DMS 273 (cell line): ENCODE data around the gene NSD1.
"Not testable (repeated sequence)": the region's sequence is repeated elsewhere in the genome, so short reads cannot be mapped to it uniquely, and the experiment has no call there.

Experiments
- DNase-seq: peaks from one replicate; lab custom pipeline; 2025; ENCODE audit not compliant: unreplicated experiment; lab: John Stamatoyannopoulos, UW

The NSD1 gene

DNA sequence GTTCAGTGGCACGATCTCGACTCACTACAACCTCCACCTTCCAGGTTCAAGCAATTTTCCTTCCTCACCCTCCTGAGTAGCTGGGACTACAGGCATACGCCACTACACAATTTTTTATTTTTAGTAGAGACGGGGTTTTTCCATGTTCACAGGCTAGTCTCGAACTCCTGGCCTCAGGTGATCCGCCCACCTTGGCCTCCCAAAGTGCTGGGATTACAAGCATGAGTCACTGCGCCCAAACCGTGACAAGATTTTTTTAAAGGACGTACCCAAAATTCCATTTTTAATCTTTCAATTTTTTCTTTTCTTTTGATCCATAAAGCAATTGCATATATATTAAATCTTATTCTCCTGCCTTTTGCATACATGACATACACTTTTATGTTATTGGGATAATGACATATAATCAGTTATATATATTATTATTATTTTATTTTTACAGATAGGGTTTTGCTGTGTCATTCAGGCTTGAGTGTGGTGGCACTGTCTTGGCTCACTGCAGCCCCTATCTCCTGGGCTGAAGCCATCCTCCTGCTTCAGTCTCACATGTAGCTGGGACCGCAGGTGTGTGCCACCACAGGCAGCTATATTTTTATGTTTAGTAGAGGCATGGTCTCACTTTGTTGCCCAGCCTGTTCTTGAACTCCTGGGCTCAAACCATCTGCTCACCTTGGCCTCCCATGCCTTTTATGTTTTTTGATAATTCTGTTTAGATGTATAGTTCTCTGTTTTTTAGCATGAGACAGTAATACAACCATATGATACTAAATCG, 98.1 kb downstream of the NSD1 start:
- no peak for DNase-seq

DNA sequence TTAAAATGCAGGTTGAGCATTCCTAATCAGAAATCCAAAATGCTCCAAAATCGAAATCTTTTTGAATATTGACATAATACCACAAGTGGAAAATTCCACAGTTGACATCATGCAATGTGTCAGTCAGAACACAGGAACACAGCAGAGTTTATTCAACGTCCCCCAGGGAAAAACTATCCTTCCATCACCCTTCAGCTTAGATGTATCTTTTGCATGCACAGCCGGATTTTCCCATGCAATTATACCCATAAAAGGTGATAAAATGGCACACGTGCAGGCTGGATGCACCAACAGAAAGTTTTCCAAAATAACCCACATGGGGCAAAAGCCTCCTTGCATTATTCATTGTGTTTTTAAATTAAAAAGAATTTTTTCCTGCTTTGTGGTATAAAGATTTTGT, 98.8 kb downstream of the NSD1 start:
- DNase-seq: peak; percentile 57

DNA sequence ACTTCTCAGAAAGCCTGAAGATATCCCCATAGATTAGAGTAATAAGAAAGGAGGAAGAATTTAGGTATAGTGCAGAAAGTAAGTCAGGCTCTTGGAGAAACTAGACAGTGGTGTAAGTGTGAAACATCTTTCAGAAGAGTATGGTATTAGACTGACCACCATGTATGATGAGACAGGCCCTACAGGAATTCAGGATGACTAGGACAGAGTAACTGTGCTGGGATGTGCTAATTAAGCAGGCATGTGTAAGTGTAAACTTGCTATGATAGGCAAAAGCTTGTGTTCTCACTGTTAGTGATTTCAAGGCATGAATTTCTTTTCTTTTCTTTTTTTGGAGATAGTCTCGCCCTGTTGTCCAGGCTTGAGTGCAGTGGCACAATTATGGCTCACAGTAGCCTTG, 99.2 kb downstream of the NSD1 start:
- no peak for DNase-seq

DNA sequence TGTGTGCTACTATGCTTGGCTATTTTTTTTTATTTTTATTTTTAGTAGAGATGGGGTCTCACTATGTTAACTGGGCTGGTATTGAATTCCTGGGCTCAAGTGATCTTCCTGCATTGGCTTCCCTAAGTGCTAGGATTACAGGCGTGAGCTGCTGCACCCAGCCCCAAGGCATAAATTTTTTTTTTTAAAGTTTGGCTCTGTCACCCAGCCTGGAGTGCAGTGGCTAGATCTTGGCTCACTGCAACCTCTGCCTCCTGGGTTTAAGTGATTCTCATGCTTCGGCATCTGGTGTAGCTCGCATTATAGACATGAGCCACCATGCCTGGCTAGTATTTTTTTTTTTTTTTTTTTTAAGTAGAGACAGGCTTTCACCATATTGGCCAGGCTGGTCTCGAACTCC, 99.6 kb downstream of the NSD1 start:
- peak; percentile 15 for DNase-seq

DNA sequence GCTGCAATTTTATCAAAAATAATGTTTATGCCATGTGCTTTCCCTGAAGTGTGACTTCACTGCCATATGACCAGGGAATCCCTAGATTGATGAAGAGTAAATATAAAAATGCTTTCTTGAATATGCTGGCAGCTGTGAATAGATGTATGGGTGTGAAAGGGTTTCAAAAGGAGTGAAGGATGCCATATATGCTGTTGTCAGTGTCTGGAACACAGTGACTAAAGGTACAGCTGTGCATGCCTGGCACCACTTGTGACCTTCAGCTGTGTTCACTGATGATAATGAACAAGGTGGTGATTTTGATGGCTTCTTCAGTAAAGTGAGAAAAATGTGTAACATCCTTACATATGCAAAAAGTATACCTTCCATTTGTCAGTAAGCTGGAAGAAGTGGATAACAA, 100.2 kb downstream of the NSD1 start:
- DNase-seq: no peak

DNA sequence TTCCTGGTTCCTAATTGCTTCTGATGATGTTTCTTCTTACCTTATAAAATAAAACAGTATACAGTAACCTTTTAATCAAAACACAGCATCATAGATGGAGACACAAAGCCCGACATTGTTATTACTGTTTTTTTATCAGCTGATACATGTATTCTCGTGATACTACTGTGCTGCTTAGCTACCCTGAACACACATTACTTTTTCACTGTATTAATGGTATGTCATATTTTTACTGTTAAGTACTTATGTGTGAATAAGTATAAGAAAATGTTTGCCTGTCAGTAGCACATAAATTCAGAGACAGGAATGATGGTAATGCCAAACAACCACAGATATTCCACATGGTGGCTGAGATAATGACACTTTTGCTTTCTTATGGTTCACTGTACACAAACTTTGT, 101.3 kb downstream of the NSD1 start:
- no peak for DNase-seq

DNA sequence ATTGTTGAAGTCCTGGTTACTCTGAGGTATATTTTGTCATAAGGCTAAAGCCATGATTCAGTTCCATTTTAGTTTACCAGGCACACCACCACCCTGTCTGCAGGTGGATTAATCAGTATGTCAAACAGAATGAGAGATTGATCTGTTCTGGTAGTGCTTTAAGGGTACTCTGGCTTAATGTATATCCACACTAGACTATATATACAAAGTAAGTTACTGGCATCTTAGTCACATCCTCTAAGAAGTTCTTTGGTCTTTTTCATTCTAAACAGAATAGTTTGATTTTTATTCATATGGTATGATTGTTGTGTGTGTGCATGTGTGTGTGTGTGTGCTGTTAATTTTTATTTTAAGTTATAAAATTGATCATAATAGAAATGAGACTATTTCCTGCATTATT, 108.2 kb downstream of the NSD1 start:
- no peak for DNase-seq

DNA sequence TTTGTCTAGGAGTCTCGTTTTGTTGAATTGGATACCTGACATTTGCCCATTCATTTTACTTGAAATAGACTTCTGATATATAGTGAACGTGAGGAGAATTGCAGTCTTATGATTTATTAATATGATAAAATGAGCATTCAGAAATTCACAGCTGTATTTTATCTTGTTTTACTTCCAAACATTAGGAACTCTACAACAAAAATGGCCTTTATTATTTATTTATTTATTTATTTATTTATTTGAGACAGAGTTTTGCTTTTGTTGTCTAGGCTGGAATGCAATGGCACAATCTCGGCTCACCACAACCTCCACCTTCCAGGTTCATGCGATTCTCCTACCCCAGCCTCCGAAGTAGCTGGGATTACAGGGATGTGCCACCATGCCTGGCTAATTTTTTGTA, 108.7 kb downstream of the NSD1 start:
- no peak for DNase-seq

DNA sequence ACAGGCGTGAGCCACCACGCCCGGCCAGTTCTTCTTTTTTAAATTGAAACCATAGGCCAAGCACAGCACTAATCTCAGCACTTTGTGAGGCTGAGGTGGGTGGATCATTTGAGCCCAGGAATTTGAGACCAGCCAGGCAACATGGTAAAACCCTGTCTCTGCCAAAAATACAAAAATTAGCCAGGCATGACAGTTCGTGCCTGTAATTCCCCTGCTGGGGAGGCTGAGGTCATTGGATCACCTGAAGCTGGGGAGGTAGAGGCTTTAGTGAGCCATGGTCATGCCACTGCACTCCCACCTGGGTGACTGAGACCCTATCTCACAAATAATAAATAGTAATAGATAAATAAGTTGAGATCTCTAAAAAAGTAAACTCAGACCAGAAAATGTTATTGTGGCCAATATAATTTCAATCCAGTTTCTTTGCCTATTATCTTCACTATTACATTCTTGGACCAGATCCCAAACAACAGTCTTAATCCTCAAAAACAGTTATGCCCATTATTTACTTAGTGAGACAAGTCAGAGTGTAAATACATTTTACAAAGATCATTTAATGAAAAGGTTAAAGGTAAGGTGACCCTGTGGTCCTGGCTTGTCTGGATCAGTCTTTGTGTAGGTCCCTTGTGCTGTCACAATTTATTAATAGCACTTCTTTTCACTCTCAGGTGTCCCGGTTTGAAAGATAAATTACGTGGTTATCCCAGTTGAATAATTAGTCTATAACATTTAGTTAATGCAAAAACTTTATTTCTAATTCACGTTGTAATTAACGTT, 116.4 kb downstream of the NSD1 start:
- no peak for DNase-seq

DNA sequence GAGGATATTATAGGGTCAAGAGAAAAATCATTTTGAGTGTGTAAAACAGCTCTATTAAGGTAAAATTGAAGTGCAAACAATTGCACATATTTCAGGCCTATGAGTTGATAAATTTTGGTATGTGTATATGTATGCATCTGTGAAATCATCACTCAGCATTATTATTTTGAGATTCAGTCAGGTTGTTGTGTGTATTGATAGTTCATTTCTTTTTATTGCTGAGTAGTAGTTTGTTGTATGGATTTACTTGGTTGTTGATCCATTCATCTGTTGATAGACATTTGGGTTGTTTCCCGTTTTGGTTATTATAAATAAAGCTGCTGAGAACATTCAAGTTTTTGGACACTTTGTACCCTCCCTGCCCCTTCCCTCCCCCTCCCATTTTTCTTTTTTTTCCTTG, 119.7 kb downstream of the NSD1 start:
- DNase-seq: no peak

DNA sequence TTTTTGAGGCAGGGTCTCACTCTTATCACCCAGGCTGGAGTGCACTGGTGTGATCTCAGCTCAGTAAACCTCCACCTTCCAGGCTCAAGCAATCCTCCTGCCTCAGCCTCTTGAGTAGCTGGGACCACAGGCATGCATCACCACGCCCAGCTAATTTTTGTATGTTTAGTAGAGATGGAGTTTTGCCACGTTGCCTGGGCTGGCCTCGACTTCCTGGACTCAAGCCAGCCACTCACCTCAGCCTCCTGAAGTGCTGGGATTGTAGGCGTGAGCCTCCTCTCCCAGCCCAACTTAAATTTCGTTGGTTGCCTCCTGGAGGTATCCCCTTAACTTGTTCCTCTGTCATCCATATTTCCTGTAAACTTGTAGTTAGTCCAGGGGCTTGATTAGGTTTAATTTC, 122.7 kb downstream of the NSD1 start:
- DNase-seq: no peak

DNA sequence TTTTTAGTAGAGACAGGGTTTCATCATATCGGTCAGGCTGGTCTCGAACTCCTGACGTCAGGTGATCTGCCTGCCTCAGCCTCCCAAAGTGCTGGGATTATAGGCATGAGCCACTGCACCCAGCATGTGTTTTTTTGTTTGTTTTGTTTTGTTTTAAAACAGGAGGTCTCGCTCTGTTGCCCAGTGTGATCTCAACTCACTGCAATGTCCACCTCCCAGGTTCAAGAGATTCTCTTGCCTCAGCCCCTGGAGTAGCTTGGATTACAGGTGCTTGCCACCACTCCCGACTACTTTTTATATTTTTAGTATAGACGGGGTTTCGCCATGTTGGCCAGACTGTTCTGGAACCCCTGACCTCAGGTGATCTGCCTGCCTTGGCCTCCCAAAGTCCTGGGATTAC, 125.1 kb downstream of the NSD1 start:
- not testable (repeated sequence) for DNase-seq

DNA sequence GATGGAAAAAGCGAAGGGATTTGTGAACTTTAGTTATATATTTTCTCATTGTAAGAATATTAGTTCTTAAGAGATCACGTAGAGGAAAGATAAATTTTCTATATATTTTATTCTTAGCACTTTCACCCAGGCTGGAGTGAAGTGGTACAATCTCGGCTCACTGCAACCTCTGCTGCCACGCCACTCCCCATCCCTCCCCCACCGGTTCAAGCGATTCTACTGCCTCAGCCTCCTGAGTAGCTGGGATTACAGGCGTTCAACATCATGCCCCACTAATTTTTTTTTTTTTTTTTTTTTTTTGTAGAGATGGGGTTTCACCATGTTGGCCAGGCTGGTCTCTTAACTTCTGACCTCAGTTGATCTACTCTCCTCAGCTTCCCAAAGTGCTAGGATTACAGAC, 127.4 kb downstream of the NSD1 start:
- no peak for DNase-seq

DNA sequence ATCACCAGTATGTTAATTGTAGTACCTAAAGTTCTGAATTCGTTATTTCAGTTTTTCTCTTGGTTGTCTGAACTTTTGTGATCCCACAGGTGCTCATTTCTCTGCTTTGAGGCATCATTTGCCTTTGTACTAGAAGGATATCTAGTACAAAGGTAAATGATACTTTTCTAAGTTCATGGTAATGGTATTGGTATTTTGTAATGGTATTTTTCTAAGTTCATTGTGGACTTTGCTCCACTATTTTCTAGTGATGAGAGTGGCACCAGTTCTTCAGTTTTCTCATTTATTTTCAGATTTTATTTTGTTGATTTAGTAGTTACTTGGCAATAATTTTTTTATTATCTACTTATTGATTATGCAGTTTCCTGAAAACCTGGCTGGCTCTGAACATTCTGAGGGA, 127.9 kb downstream of the NSD1 start:
- DNase-seq: no peak

DNA sequence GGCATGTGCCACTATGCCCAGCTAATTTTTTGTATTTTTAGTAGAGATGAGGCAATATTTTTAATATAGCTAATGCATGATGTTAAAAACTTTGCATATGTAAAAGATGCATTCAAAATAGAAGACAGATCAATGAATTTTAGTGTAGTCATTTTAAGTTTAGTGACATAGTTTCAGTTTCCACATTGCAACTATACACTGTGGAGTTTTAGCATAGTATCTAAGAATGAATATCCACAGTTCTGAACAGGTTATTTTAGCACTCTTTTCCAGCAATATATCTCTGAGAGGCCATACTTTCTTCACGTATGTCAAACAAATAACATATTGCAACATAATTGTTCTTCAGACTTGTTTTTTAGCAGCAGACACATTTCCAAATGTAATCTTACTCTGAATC, 130.6 kb downstream of the NSD1 start:
- DNase-seq: no peak

DNA sequence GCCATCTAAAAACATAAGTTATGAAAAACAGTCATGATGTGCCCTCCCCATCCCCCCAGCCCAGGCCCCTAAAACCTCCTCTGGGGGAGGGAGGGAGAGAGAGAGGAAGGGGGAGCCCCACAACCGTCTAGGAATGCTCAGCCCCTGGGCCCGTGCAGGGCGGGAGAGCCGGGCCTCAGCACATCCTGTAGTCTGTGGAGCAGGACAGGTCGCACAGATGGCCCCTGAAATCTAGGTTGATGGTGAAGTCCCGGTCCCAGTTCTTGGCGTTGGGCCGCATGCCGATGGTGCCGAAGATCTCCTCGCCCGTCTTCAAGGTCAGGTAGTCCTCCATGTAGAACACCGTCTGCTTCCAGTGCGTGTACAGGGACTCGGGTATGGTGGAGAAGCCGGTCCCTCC, 131.8 kb downstream of the NSD1 start:
- DNase-seq: no peak

DNA sequence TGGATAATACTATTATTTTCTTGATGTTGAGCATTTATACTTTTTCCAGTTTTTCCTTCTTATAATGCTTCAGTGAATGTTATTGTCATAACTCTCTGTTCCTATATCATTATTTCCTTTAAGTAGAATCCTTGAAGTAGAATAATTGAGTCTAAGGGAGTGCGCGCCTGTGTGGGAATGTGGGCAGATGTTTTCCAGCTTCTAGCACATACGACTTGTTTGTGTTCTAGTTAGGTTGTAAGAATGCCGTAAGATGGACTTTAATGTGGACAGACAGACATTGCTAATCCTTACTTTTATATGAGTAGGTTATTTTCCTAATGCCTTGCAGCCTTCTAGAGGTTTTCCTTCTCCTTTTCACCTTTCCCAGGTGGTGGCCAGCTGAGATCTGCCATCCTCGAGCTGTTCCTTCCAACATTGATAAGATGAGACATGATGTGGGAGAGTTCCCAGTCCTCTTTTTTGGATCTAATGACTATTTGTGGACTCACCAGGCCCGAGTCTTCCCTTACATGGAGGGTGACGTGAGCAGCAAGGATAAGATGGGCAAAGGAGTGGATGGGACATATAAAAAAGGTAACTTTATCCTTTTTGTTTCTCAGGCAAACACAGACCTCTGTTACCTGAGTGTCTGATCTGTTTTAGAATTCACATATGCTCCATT, 135.8 kb downstream of the NSD1 start:
- no peak for DNase-seq

DNA sequence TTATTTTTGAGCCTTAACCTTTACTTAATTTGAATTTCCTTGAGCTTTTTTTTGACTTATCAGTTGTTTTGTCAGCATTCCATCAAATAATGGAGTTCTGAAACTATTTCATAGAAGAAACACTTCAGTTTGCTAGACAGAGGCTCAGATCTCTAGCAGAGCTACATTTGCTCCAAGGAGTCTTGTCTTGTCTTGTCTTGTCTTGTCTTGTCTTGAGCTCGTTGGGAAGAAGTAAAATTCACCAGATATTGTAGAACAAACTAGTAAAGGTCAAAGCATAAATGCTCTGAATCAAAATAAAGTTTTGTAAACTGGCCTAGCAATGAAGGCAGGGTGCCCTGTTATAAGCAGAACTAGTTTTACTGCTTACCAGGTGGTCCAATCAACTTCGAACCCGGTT, 136.4 kb downstream of the NSD1 start:
- no peak for DNase-seq

DNA sequence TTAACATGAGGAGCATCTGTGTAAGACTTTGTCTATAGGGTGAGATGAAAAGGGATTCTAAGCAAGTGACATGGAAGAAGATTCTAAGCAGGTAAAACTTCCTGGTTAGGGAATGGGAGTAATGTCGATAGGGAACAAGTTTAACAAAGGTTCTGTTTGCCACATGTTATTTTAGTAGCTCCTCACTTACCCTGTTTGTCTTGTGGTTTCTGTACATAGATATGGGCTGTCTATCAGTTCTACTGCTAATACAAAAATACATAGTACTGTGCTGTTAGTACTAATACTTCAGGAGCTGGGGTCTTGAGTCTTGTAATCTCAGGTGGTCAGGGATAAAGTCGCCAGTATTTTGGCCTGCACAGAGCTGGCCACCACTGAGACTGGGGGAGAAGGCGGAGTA, 137.1 kb downstream of the NSD1 start:
- DNase-seq: no peak

DNA sequence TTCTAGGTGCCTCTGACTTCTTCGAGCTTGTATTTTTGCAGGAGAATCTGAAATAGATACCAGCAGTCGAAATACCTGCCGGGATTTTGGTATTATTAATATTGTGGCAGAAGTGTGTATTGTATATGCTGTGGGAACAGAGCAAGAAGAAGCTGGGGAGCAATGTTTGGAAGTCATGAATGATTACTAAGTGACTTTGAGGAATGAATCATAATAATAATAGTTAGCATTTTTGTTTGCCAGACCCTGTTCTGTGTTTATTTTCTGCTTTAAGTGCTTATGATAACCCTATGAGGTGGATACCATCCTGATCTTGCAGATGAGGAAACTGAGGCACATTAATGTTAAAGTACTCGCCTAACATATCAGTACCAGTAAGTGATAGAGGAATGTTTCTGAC, 137.5 kb downstream of the NSD1 start:
- no peak for DNase-seq

DNA sequence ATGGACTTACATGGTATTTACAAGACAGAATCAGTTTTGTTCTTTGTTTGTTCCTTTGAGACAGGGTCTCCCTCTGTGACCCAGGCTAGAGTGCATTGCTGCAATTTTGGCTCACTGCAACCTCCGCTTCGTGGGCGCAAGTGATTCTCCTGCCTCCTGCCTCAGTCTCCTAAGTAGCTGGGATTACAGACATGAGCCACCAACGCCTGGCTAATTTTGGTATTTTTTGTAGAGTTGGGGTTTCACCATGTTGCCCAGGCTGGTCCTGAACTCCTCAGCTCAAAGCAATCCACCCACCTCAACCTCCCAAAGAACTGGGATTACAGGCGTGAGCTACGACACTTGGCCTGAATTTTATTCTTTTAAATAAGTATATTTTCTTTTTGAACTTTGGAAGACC, 142.3 kb downstream of the NSD1 start:
- DNase-seq: no peak

DNA sequence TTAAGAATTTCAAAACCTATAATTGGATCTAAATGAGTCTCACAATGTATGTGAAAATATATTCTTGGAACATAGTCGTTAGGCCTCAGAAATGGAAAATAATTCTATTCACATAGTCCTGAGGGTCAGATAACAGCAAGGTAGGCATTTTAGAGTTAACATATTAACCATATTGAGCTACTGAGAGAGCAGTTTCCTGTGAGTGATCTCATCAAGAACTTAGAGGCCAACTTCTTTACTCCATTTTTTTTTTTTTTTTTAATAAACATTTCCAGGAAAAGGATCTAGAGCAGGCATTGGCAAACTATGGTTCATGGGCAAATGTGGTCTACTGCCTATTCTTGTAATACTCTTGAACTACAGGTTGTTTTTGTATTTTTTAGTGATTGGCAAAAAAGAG, 143.3 kb downstream of the NSD1 start:
- no peak for DNase-seq
